ENCODE results near the gene CAV3.

GRCh38 chr3:8734137-8734878 lies 706 bp downstream of the CAV3 start:
- TF ChIP-seq TAF1 (IDR thresholded peaks at IDR 0.05; ENCODE audit: borderline replicate concordance, low read depth, low read length) = no peak
- no peak for TF ChIP-seq POLR2A (IDR thresholded peaks at IDR 0.05; ENCODE audit: low read depth, low read length)

Data from GM12892 (cell line).